ENCODE data around the gene GPATCH4.
"Not testable (repeated sequence)": the region's sequence is repeated elsewhere in the genome, so short reads cannot be mapped to it uniquely, and the experiment has no call there.

The GPATCH4 gene

DNA sequence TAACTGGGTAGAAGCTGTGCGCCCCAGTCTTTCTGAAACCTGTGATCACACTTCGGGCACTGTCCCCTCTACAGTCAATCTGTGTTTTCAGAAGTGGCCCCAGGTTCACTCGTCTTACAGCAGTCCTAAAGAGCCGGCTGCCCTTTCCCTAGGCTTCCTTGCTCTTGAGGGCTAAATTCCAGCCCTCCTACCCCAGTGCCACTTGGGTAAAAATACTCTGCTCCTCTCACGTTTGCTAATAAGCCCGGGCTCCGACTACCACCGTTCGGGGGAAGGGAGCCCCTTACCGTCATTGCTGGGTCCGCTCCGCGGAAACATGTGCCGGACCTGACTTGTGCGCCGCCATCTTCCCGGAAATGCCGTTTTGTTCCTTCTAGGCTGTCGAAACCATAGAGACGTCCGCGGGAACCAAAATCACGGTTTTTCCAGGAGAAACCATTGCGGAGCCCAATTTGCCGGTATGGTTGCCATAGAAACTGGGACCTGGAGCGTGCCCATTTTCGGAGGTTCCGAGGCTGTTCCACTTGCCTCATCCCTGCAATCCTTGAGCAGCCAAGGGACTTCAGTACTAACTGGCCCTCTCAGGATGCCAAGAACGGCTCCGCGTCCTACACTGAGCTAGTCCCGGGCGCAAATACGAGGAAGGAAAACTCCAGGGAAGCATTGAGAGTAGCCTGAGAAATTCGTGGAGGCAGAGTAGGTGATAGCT lies at the start of gene GPATCH4:
Gene GPATCH4, minus strand, starts transcription at position 358 of the 709 bp plus-strand sequence.
- peak; percentile 49 to 60 for DNase-seq (ENCODE audit: low read depth in 2 of 2)

- no peak for DNase-seq (ENCODE audit: low read depth in 2 of 2)
Measured at GRCh38 chr1:156648951-156649350, 47.7 kb upstream of the GPATCH4 start.

GRCh38 chr1:156648496-156648895 lies 47.2 kb upstream of the GPATCH4 start:
- DNase-seq (ENCODE audit: low read depth in 2 of 2), result no peak

GRCh38 chr1:156647351-156647750 lies 46.1 kb upstream of the GPATCH4 start:
- no peak for DNase-seq (ENCODE audit: low read depth in 2 of 2)

DNA sequence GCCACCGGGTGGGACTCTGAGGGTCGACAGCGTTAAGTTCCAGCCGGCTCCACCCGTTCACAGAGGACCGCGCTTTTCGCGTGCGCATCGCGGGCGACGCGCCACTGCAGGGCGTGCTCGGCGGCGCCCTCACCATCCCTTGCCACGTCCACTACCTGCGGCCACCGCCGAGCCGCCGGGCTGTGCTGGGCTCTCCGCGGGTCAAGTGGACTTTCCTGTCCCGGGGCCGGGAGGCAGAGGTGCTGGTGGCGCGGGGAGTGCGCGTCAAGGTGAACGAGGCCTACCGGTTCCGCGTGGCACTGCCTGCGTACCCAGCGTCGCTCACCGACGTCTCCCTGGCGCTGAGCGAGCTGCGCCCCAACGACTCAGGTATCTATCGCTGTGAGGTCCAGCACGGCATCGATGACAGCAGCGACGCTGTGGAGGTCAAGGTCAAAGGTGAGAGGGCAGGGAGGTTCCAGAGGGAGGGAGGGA lies 45.5 kb upstream of the GPATCH4 start:
- no peak for DNase-seq (ENCODE audit: low read depth in 2 of 2)

DNA sequence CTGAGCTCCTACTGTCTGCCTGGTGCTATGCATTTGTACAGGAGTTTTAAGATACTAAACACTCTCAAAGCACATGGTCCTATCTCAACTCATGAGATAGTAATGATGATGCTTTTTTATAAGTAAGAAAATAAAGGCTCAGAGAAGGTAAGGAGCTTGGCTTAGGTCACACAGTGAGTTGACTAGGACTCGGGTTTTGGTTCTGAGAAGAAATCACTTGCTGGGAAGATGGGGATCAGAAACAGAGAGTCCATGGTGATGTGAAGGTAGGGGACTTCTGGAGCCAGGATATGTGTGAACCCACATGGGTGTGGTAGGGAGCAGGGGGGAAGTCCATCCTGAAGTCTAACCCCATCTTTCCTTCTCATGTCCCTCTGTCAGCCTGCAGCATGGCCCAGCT lies 44.4 kb upstream of the GPATCH4 start:
- no peak for DNase-seq (ENCODE audit: low read depth in 2 of 2)

DNA sequence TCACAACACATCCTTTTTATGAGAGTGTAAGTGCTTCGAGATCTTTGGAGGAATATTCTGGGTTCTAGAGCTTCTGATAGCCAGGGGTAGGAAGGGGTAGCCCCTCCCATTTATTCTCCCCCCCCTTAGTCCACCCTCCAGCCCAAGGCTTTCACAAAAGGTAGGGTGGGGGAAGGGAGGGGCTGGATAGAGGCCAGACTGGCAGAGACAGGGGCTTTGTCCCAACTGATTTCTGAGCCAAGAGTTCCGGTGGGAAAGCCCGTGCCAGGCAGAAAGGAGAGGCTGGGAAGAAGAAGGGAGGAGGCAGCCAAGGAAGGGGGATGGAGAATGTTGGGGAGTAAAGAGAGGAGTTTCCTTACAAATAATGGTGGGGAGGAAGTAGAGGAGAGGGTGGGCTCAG lies 43.8 kb upstream of the GPATCH4 start:
- DNase-seq (ENCODE audit: low read depth in 2 of 2), result no peak

- DNase-seq (ENCODE audit: low read depth in 2 of 2), result no peak
Measured at GRCh38 chr1:156644640-156645039, 43.4 kb upstream of the GPATCH4 start.

GRCh38 chr1:156644146-156644545 lies 42.9 kb upstream of the GPATCH4 start:
- no peak for DNase-seq (ENCODE audit: low read depth in 2 of 2)

- no peak for DNase-seq (ENCODE audit: low read depth in 2 of 2)
Measured at GRCh38 chr1:156643778-156644092, 42.5 kb upstream of the GPATCH4 start.

- no peak for DNase-seq (ENCODE audit: low read depth in 2 of 2)
Measured at GRCh38 chr1:156643049-156643777, 41.9 kb upstream of the GPATCH4 start.

GRCh38 chr1:156642265-156643048 lies 41.2 kb upstream of the GPATCH4 start:
- DNase-seq (ENCODE audit: low read depth in 2 of 2), result no peak

GRCh38 chr1:156641761-156642264 lies 40.5 kb upstream of the GPATCH4 start, which contains the start of gene BCAN:
Gene BCAN, plus strand, starts transcription at chr1:156642117. Its CDS starts 3,938 bp downstream, at chr1:156646055.
- no peak for DNase-seq (ENCODE audit: low read depth in 2 of 2)

GRCh38 chr1:156640842-156641706 lies 39.8 kb upstream of the GPATCH4 start:
- DNase-seq (ENCODE audit: low read depth in 2 of 2), result no peak

- DNase-seq (ENCODE audit: low read depth in 2 of 2), result no peak
Measured at GRCh38 chr1:156639601-156640101, 38.4 kb upstream of the GPATCH4 start.

- no peak for DNase-seq (ENCODE audit: low read depth in 2 of 2)
Measured at GRCh38 chr1:156638189-156638985, 37.1 kb upstream of the GPATCH4 start.

DNA sequence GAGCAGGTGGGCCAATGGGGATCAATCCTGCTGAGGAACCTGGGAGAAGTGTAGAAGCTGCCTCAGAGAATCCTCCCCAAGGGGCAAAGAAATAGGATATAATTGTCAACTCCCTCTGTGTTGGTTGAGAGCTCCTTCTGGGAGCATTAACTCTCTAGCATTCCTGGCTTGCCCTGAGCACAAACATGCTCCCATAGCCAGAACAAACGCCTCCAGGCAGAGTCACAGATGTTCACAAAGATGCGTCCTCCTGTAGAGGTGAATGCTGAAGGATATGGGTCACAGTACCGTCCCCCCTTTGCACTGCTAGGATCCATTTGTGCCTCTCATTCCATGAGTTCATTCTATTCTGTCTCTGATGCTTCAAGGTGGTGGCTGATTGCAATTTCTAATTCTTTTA lies 31.1 kb upstream of the GPATCH4 start:
- DNase-seq (ENCODE audit: low read depth in 2 of 2), result no peak

DNA sequence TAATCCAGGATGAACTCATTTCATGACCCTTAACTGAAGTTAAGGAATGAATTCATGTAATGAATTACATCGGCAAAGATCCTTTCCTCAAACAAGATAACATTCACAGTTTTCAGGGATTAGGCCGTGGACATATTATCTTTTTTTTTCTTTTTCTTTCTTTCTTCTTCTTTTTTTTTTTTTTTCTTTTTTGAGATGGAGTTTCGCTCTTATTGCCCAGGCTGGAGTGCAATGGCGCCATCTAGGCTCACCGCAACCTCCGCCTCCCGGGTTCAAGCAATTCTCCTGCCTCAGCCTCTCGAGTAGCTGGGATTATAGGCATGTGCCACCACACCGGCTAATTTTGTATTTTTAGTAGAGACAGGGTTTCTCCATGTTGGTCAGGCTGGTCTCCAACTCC lies 29.9 kb upstream of the GPATCH4 start:
- DNase-seq (ENCODE audit: low read depth in 2 of 2), result not testable (repeated sequence)

GRCh38 chr1:156629823-156630449 lies 28.7 kb upstream of the GPATCH4 start:
- DNase-seq (ENCODE audit: low read depth in 2 of 2), result no peak

All from stimulated activated CD8-positive, alpha-beta memory T cell treated with anti-CD3 and anti-CD28 coated beads, Interleukin-7, amount 100 ng/mL, for 1 hour (primary cell).